Measurements from ENCODE around the gene PALD1.

The PALD1 gene

DNA sequence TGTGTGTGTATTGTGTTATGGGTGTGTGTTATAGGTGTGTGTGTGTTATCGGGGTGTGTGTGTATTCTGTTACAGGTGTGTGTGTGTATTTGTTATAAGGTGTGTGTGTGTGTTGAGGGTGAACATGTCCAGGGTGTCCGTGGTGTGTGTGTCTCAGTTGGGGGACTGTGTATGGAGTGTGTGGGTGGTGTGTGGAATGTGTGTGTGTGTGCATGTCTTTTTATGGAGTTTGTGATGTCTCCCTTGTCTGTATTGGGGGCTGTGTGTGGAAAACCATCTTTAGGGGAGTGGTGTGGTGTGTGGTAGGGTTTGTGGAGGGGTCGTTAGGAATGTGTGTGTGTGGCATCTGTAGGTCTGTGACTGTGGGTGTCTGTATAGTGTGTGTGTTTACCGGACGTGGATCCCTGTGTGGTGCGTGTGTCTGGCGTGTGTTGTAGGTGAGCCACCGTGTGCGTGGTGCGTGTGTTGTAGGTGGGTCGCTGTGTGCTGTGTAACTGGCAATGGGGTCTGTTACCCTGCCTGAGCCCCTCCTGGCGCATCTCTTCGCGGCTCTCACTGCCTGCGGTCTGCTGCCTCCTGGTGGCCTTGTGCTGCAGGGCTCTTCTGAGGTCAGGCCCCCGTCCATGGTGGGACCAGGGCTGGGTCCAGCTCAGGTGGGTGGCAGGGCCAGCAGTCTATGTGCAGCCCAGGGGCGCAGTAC is 61.7 kb downstream of the PALD1 start:
- no peaks in the 10 kb centered on the region for H3K9me3 ChIP-seq (replicated peaks in 1 of 11)

DNA sequence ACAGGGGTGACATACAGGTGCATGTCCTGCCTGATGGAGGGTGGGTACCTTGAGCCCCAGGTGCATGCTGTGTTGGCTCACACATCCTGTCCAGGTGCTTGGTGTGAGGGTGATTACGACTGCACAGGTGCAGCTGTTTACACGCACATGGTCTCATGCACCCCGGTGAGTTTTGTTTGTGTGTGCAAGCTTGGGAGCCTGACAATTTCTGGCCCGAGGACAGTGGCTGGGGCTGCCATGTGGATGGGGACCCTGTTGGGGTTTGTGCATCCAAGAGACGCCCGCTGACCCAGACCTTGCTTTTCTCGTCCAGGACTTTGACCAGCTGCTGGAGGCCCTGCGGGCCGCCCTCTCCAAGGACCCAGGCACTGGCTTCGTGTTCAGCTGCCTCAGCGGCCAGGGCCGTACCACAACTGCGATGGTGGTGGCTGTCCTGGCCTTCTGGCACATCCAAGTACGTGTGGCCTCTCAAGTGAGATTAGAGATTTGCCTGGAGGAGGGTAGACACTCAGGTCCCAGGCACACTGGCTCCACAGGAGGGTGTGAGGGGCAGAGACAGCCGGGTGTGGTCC is 62.3 kb downstream of the PALD1 start:
- H3K4me1 ChIP-seq: peaks cover 0 to 16% (median 13%) of the 10 kb centered on the region in 10 experiments; a peak in 14 of 20 replicates
- H3K4me2 ChIP-seq: no peak overlapping the region
- no peak overlapping the region for H3K4me3 ChIP-seq
- no peak overlapping the region for H3K9ac ChIP-seq
- TF ChIP-seq Cebpa-rat (IDR thresholded peaks at IDR 0.05): no peak
- H3K27me3 ChIP-seq: no peaks in the 10 kb centered on the region
- H3K27ac ChIP-seq: no peak overlapping the region
- peaks cover 0 to 93% (median 67%) of the 10 kb centered on the region in 11 experiments; a peak in 21 of 22 replicates for H3K36me3 ChIP-seq
- peaks cover 0 to 53% (median 3%) of the 10 kb centered on the region in 11 experiments; a peak in 8 of 22 replicates for H4K20me1 ChIP-seq
- no peaks in the 10 kb centered on the region for H3K9me3 ChIP-seq (replicated peaks in 1 of 11)

More for the DNA sequence above, 61.7 kb downstream of the PALD1 start:
- Histone ChIP-seq H3K4me1 (peaks cover 0 to 16% (median 13%) of the 10 kb centered on the region in 10 experiments; a peak in 14 of 20 replicates), H3K36me3 (peaks cover 0 to 90% (median 67%) of the 10 kb centered on the region in 11 experiments; a peak in 21 of 22 replicates), H4K20me1 (peaks cover 0 to 53% (median 3%) of the 10 kb centered on the region in 11 experiments; a peak in 8 of 22 replicates), H3K4me3 (no peak overlapping the region), H3K27ac (no peak overlapping the region), H3K27me3 (no peaks in the 10 kb centered on the region), H3K9ac (no peak overlapping the region), H3K4me2 (no peak overlapping the region)
- TF ChIP-seq Cebpa-rat (IDR thresholded peaks at IDR 0.05): no peak

DNA sequence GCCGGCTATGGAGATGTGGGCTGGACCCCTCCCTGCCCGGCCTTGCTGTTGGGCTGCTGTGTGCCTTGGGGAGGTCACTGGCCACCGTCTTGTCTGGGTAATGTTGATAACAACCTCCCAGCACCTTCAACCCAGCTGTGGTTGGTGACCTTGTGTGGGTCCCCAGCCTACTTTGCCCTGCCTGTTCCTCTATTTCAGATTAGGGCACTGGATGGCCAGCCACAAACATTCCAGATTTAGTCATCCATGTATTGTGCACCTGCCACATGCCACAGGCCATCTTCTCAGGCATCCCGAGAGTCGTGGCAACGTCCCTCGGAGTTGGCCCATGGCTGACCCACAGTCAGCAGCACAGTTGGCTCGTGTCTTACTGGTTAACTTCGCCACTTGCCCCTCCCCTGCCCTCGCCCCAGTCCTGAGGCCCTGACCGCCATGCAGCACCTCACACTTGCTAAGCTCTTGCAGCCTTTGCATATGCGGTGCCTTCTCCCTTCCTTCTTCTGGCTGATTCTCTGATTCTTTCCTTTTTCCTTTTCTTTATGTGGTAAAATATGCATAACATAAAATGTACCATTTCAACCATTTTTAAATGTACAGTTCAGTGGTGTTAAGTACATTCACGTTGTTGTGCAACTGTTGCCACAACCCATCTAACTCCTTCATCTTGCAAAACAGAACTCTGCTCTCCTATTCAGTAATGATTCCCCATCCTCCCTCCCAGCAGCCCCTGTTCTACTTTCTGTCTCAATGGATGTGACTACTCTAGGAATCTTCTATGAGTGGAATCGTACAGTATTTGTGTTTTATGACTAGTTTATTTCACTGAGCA is 63.4 kb downstream of the PALD1 start:
- Histone ChIP-seq H3K4me2 (no peak overlapping the region), H3K4me1 (peaks cover 0 to 16% (median 13%) of the 10 kb centered on the region in 10 experiments; a peak in 14 of 20 replicates), H3K9ac (no peak overlapping the region), H3K9me3 (replicated peaks in 1 of 11) (no peaks in the 10 kb centered on the region), H3K27ac (no peak overlapping the region), H4K20me1 (peaks cover 0 to 53% (median 0%) of the 10 kb centered on the region in 11 experiments; a peak in 8 of 22 replicates), H3K36me3 (peaks cover 0 to 86% (median 59%) of the 10 kb centered on the region in 11 experiments; a peak in 21 of 22 replicates), H3K27me3 (no peaks in the 10 kb centered on the region), H3K4me3 (no peak overlapping the region)
- TF ChIP-seq Cebpa-rat (IDR thresholded peaks at IDR 0.05): no peak

DNA sequence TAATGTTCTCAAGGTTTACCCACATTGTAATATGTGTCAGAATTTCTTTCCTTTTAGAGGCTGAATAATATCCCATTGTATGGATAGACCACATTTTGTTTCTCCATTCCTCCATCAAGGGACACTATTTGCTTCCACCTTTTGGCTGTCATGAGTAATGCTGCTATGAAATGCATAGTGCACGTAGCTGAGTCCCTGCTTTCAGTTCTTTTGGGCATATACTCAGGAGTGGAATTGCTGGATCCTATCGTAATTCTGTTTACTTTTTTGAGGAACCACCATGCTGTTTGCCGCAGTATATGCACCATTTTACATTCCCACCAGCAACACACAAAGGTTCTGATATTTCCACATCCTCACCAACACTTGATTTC is 64.0 kb downstream of the PALD1 start:
- no peak for TF ChIP-seq Cebpa-rat (IDR thresholded peaks at IDR 0.05)
- no peak overlapping the region for H3K4me3 ChIP-seq
- peaks cover 0 to 16% (median 13%) of the 10 kb centered on the region in 10 experiments; a peak in 14 of 20 replicates for H3K4me1 ChIP-seq
- no peaks in the 10 kb centered on the region for H3K9me3 ChIP-seq (replicated peaks in 1 of 11)
- no peak overlapping the region for H3K4me2 ChIP-seq
- no peak overlapping the region for H3K27ac ChIP-seq
- peaks cover 0 to 53% (median 0%) of the 10 kb centered on the region in 11 experiments; a peak in 8 of 22 replicates for H4K20me1 ChIP-seq
- H3K27me3 ChIP-seq: no peaks in the 10 kb centered on the region
- no peak overlapping the region for H3K9ac ChIP-seq
- H3K36me3 ChIP-seq: peaks cover 0 to 84% (median 56%) of the 10 kb centered on the region in 11 experiments; a peak in 21 of 22 replicates

DNA sequence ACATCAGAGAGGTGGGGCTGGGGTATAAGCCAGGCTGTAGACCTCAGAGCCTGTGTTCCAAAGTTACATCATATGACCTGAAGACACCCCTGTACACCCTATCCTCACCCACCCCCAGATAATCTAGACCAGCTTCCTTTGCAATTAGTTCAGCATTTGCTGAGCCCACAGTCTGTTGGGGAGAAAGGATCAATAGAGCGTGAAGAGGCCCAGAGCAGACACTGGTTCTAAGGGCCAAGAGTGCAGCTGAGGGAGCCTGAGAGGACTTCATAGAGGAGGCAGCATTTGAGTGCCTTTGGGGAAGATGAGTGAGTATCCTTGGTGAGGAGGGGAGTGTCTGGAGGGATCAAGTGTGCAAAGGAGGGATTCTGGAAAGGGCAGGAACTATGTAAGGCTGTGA is 65.3 kb downstream of the PALD1 start:
- Histone ChIP-seq H3K4me3 (no peak overlapping the region), H3K36me3 (peaks cover 0 to 82% (median 48%) of the 10 kb centered on the region in 11 experiments; a peak in 21 of 22 replicates), H3K4me2 (peak overlapping the region in 7 of 11 experiments; percentile 2 to 28 (median 20); a peak in 10 of 22 replicates), H3K9ac (peak overlapping the region in 4 of 11 experiments; percentile 2 to 38 (median 13); a peak in 3 of 22 replicates), H3K4me1 (peaks cover 0 to 16% (median 13%) of the 10 kb centered on the region in 10 experiments; a peak in 14 of 20 replicates), H3K27ac (peak overlapping the region in 1 of 11 experiments; percentile 20; a peak in 1 of 22 replicates), H3K27me3 (no peaks in the 10 kb centered on the region), H4K20me1 (peaks cover 0 to 40% (median 0%) of the 10 kb centered on the region in 11 experiments; a peak in 7 of 22 replicates), H3K9me3 (replicated peaks in 1 of 11) (no peaks in the 10 kb centered on the region)
- no peak for TF ChIP-seq Cebpa-rat (IDR thresholded peaks at IDR 0.05)

DNA sequence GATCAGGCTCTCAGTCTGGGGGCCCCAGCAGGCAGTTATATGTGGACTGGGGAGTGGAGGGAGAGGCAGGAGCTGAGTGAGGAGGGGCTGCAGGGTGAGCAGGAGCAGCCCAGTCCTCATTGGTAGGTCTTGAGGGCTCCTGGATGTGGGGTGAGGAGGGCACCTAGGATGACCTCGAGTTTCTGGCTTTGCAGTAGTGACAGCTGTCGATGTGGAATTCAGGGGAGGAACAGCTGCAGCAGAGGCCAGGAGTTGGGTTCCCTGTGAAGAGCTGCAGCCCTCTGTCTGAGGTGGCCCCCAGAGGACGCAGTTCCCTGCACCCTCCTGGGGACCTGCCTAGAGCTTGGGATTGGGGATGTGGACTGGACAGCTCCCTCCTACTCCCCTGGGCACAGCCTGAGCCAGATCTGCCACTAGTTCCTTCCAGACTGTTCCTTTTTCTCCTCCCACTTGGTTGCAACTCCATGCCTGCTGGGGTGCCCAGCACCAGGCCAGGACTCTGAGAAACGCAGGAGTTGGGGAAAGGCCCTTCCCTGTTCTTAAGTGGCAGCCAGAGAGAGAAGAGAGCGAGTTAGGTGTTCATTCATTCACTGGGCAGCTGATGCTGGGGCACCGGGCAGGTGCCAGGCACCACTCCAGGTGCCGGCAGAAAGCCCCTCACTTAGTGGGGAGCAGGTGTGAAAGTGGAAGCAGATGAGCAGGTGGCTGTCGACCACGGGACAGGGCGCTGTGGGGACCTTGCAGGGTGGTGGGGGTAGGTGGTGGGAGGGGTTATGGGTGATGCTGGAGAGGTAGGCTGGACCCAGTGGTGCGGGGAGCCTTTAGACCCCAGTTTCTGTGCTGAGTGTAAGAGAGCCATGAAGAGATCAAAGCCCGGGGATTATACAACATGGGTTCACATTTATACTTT is 66.1 kb downstream of the PALD1 start:
- Histone ChIP-seq H3K27me3 (no peaks in the 10 kb centered on the region), H3K27ac (peak overlapping the region in 1 of 11 experiments; percentile 20; a peak in 2 of 22 replicates), H3K4me1 (peaks cover 0 to 16% (median 13%) of the 10 kb centered on the region in 10 experiments; a peak in 14 of 20 replicates), H4K20me1 (peaks cover 0 to 40% (median 7%) of the 10 kb centered on the region in 11 experiments; a peak in 10 of 22 replicates), H3K4me3 (no peak overlapping the region), H3K9ac (peak overlapping the region in 4 of 11 experiments; percentile 4 to 38 (median 8); a peak in 3 of 22 replicates), H3K4me2 (peak overlapping the region in 6 of 11 experiments; percentile 2 to 28 (median 21); a peak in 4 of 22 replicates), H3K36me3 (peaks cover 0 to 80% (median 40%) of the 10 kb centered on the region in 11 experiments; a peak in 21 of 22 replicates), H3K9me3 (replicated peaks in 1 of 11) (no peaks in the 10 kb centered on the region)
- TF ChIP-seq Cebpa-rat (IDR thresholded peaks at IDR 0.05): no peak

DNA sequence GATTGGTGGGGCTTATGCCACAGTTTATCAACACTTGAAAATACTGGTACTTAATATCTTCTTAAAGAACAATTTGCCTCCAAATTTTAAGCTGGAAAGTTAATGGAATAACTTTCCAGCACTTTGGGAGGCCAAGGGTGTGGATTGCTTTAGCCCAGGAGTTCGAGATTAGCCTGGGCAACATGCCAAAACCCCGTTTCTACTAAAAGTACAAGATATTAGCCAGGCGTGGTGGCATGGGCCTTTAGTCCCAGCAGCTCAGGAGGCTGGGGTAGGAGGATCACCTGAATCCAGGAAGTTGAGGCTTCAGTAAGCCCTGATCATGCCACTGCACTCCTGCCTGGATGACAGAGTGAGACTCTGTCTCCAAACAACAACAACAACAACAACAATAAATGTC is 68.0 kb downstream of the PALD1 start:
- H3K27ac ChIP-seq: no peak overlapping the region
- H3K9me3 ChIP-seq (replicated peaks in 1 of 11): no peaks in the 10 kb centered on the region
- no peak overlapping the region for H3K4me2 ChIP-seq
- no peak overlapping the region for H3K9ac ChIP-seq
- peaks cover under 1 to 78% (median 41%) of the 10 kb centered on the region in 11 experiments; a peak in 21 of 22 replicates for H3K36me3 ChIP-seq
- H3K27me3 ChIP-seq: no peaks in the 10 kb centered on the region
- TF ChIP-seq Cebpa-rat (IDR thresholded peaks at IDR 0.05): no peak
- peaks cover 0 to 30% (median 23%) of the 10 kb centered on the region in 10 experiments; a peak in 15 of 20 replicates for H3K4me1 ChIP-seq
- H4K20me1 ChIP-seq: peaks cover 0 to 34% (median 5%) of the 10 kb centered on the region in 11 experiments; a peak in 9 of 22 replicates
- no peak overlapping the region for H3K4me3 ChIP-seq
